OCI-LY3 (cell line): ENCODE results near the gene FAM13A.

Experiments used
- EZH2phosphoT487 ChIP-seq: fragments of 200-600 bp; shearing (Covaris generic); IDR thresholded peaks from 2 replicates; pipeline ENCODE4 v1.6.1; 2018; ENCODE audit warnings: antibody characterized with exemption, mixed run types, low read depth
- TF ChIP-seq, protein P1 (sequence below): fragments of 200-600, 300-600 bp; sonication (generic); IDR thresholded peaks from 2 replicates; pipeline ENCODE4 v1.5.1; 2014; ENCODE audit warnings: antibody characterized with exemption, low read length, low read depth

- TF ChIP-seq, protein P1, sequence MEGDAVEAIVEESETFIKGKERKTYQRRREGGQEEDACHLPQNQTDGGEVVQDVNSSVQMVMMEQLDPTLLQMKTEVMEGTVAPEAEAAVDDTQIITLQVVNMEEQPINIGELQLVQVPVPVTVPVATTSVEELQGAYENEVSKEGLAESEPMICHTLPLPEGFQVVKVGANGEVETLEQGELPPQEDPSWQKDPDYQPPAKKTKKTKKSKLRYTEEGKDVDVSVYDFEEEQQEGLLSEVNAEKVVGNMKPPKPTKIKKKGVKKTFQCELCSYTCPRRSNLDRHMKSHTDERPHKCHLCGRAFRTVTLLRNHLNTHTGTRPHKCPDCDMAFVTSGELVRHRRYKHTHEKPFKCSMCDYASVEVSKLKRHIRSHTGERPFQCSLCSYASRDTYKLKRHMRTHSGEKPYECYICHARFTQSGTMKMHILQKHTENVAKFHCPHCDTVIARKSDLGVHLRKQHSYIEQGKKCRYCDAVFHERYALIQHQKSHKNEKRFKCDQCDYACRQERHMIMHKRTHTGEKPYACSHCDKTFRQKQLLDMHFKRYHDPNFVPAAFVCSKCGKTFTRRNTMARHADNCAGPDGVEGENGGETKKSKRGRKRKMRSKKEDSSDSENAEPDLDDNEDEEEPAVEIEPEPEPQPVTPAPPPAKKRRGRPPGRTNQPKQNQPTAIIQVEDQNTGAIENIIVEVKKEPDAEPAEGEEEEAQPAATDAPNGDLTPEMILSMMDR = no peak
- TF ChIP-seq EZH2phosphoT487 = no peak
These were observed at the start of gene FAM13A for GRCh38 chr4:89056953-89057398.
